Measurements from ENCODE around the gene LDLRAD3. TPM values are rescaled to one million over a fixed set of nuclear protein-coding genes. Genes with fewer than 3 reads are reported as not detected.

The LDLRAD3 gene
- total RNA-seq, 2 experiments from 2014 or later = 0.22 to 0.59 TPM

GRCh38 chr11:36088266-36088972 lies 144.6 kb downstream of the LDLRAD3 start:
- no peak overlapping the region for H3K4me3 Mint-ChIP-seq
- peaks cover 20% of the 10 kb centered on the region for H3K27me3 Mint-ChIP-seq
- no peaks in the 10 kb centered on the region for H3K4me1 Mint-ChIP-seq (ENCODE audit: low read depth)
- ChIA-PET CTCF (no interaction called here), POLR2A (no interaction called here)
- intact Hi-C loops (cut with micrococcal nuclease) = no loop called here
- DNase-seq (no peak), ATAC-seq (no peak)
- no peaks in the 10 kb centered on the region for H3K36me3 Mint-ChIP-seq (ENCODE audit: low read depth)
- H3K9me3 Mint-ChIP-seq = peaks cover 8% of the 10 kb centered on the region
- no peak overlapping the region for H3K27ac Mint-ChIP-seq
- TF ChIP-seq CTCF (IDR thresholded peaks at IDR 0.05) = no peak

- Mint-ChIP-seq H3K27me3 (peaks cover 26% of the 10 kb centered on the region), H3K4me1 (ENCODE audit: low read depth) (no peaks in the 10 kb centered on the region), H3K27ac (no peak overlapping the region), H3K9me3 (peaks cover 7% of the 10 kb centered on the region), H3K4me3 (no peak overlapping the region), H3K36me3 (ENCODE audit: low read depth) (no peaks in the 10 kb centered on the region)
- no peak for TF ChIP-seq CTCF (IDR thresholded peaks at IDR 0.05)
- intact Hi-C loops (cut with micrococcal nuclease) = no loop called here
- DNase-seq (no peak), ATAC-seq (no peak)
- POLR2A ChIA-PET = no interaction called here
- CTCF ChIA-PET = no interaction called here
These were observed 146.1 kb downstream of the LDLRAD3 start for GRCh38 chr11:36089920-36090319.

GRCh38 chr11:36090356-36091109 lies 146.7 kb downstream of the LDLRAD3 start:
- CTCF ChIA-PET = no interaction called here
- Mint-ChIP-seq H3K36me3 (ENCODE audit: low read depth) (no peaks in the 10 kb centered on the region), H3K27ac (no peak overlapping the region), H3K4me1 (ENCODE audit: low read depth) (no peaks in the 10 kb centered on the region), H3K27me3 (peaks cover 26% of the 10 kb centered on the region), H3K9me3 (peaks cover 4% of the 10 kb centered on the region), H3K4me3 (no peak overlapping the region)
- ATAC-seq = no peak
- no peak for DNase-seq
- no peak for TF ChIP-seq CTCF (IDR thresholded peaks at IDR 0.05)
- POLR2A ChIA-PET = no interaction called here
- intact Hi-C loops (cut with micrococcal nuclease) = no loop called here

- Mint-ChIP-seq H3K4me3 (no peak overlapping the region), H3K4me1 (ENCODE audit: low read depth) (no peaks in the 10 kb centered on the region), H3K27ac (no peak overlapping the region), H3K9me3 (no peaks in the 10 kb centered on the region), H3K36me3 (ENCODE audit: low read depth) (no peaks in the 10 kb centered on the region), H3K27me3 (peaks cover 26% of the 10 kb centered on the region)
- intact Hi-C loops (cut with micrococcal nuclease) = no loop called here
- no peak for TF ChIP-seq CTCF (IDR thresholded peaks at IDR 0.05)
- DNase-seq (no peak), ATAC-seq (no peak)
- CTCF ChIA-PET = no interaction called here
- POLR2A ChIA-PET = no interaction called here
These were observed 147.5 kb downstream of the LDLRAD3 start for GRCh38 chr11:36091256-36091811.

Data from activated CD8-positive, alpha-beta T cell treated with anti-CD3 and anti-CD28 coated beads for 36 hours (primary cell).